ENCODE results near the gene DHX57.
"Not testable (repeated sequence)": the region's sequence is repeated elsewhere in the genome, so short reads cannot be mapped to it uniquely, and the experiment has no call there.

Gene DHX57

GRCh38 chr2:38794235-38794946 is 81.3 kb downstream of the DHX57 start:
- no peak for DNase-seq

GRCh38 chr2:38793511-38793910 is 82.2 kb downstream of the DHX57 start:
- DNase-seq = no peak

DNA sequence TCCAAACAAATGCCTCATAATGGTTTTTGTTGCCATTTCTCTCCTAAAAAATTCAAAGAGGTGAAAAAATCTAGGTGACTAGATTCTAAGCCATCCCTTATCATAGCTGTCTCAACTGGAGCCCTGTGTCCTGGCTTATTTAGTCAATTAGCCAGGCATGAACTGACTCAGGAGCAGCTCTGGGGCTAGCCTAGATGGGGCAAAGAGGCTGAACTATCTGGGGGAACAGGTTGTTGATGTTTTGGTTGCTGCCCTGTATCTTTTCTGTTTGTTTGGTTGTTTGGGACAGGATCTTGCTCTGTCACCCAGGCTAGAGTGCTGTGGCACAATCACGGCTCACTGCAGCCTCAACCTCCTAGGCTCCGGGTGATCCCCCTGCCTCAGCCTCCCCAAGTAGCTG is 83.0 kb downstream of the DHX57 start:
- DNase-seq = no peak

DNA sequence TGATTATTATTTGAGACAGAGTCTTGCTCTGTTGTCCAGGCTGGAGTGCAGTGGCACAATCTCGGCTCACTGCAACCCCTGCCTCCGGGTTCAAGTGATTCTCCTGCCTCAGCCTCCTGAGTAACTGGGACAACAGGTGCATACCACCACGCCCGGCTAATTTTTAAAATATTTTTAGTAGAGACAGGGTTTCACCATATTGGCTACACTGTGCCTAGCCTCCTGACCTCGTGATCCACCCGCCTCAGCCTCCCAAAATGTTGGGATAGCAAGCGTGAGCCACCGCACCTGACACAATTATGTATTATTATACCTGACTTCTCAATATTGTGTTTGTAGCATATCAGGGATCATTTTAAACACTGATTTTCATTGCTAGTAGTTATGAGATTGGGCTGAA is 83.4 kb downstream of the DHX57 start:
- not testable (repeated sequence) for DNase-seq

DNA sequence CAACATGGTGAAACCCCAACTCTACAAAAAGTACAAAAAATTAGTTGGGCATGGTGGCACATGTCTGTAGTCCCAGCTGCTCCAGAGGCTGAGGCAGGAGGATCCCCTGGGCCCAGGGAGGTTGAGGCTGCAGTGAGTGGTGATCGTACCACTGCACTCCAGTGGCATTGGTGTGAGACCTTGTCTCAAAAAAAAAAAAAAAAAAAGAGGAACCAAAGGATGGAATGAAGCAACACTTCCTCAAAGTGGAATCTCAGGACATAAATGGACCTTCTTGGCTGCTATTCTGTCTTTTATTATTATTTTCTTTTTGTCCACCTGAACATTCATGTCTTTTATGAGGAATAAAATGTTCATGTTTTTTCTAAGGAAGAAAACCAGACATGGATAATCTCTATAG is 84.0 kb downstream of the DHX57 start:
- no peak for DNase-seq

DNA sequence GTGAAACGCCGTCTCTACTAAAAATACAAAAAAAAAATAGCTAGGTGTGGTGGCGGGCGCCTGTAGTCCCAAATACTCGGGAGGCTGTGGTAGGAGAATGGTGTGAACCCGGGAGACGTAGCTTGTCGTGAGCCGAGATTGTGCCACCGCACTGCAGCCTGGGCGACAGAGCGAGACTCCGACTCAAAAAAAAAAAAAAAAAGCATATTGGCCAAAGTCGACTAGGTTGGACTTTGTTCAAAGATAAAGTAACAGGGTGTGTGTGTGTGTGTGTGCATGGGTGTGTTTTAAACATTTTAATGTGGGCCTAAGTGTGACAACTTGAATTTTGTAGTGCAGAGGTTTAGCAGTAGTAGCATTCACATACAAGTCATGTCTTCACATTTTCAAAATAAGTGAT is 86.0 kb downstream of the DHX57 start:
- no peak for DNase-seq

GRCh38 chr2:38788306-38788705 is 87.4 kb downstream of the DHX57 start:
- no peak for DNase-seq

DNA sequence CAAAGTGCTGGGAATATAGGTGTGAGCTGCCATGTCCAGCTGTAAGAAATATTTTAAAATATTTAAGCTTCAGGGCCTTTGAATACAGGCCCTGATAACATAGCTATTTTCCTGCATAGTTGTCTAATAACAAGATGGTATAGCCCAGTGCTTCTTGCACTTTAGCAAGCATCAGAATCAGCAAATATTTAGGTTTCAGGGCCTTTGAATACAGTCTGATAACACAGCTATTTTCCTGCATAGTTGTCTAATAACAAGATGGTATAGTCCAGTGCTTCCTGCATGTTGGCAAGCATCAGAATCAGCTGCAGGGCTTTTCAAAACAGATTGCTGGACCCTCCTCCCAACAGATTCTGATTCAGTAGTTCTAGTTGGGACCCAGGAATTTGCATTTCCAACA is 92.1 kb downstream of the DHX57 start:
- DNase-seq = no peak

GRCh38 chr2:38778687-38779082 is 97.0 kb downstream of the DHX57 start:
- no peak for DNase-seq

DNA sequence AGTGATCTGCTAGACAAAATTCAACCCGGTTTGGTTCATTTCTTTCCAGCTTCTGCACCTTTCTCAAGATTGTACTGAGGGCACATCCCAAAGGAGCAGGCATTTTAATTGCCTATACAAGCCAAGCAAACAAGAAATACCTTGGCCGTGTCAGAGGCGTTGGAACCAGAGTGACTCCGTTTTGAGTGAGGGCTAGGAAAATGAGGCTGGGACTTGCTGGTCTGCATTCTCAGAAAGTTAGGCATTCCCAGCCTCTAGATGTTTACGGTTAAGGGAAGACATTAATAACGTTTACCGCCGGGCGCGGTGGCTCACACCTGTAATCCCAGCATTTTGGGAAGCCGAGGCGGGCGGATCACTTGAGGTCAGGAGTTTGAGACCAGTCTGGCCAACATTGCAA is 99.2 kb downstream of the DHX57 start:
- no peak for DNase-seq

- no peak for DNase-seq
These were observed 99.9 kb downstream of the DHX57 start for GRCh38 chr2:38775921-38776225.

DNA sequence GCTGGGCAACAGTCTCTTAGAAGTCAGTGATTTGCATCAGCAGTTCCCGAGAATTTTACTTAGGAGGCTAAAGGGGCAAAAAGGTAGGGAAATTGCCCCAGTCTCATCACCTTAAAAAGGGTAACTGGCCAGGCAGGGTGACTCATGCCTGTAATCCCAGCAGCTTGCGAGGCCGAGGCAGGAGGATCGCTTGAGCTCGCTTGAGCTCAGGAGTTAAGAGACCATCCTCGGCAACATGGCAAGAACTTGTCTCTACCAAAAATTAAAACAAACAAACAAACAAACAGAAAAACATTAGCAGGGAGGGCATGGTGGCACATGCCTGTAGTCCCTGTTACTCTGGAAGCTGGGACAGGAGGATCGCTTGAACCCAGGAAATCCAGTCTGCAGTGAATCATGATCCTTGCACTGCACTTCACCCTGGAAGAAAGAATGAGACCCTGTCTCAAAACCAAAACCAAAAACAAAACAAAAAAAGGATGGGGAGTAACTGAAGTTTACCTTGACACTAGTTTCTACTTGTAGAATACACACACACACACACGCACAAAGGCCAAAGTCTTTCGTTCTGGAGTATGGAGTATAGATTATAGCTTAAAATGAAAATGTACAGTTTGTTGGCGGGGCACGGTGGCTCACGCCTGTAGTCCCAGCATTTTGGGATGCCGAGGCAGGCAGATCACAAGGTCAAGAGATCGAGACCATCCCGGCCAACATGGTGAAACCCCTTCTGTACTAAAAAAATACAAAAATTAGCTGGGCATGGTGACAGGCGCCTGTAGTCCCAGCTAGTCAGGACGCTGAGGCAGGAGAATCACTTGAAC is 100.4 kb downstream of the DHX57 start:
- no peak for DNase-seq

- DNase-seq = no peak
These were observed 104.1 kb downstream of the DHX57 start for GRCh38 chr2:38771632-38772031.

DNA sequence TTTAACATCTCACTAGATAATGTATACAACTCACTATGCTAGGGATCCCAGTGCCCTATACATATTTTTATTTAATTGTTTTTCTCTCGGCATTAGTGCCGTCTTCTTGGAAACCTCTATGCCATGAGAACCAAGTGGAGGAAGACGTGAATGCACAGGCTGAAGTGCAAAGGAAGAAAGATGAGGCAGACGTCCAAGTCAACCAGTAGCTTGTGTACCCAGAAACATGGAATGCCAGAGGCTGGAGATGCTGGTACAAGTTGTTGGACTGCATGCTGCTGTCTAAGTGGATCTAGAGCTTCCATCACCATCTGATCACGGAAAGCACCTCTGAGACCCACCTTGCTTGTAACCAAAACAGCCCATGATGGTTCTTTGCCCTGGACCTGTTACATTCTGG is 110.2 kb downstream of the DHX57 start:
- DNase-seq = no peak

- DNase-seq = no peak
These were observed 110.6 kb downstream of the DHX57 start for GRCh38 chr2:38765149-38765548.

GRCh38 chr2:38763728-38764127 is 112.0 kb downstream of the DHX57 start:
- no peak for DNase-seq

GRCh38 chr2:38763228-38763627 is 112.5 kb downstream of the DHX57 start:
- no peak for DNase-seq

- DNase-seq = not testable (repeated sequence)
These were observed 119.8 kb downstream of the DHX57 start for GRCh38 chr2:38755891-38756290.

DNA sequence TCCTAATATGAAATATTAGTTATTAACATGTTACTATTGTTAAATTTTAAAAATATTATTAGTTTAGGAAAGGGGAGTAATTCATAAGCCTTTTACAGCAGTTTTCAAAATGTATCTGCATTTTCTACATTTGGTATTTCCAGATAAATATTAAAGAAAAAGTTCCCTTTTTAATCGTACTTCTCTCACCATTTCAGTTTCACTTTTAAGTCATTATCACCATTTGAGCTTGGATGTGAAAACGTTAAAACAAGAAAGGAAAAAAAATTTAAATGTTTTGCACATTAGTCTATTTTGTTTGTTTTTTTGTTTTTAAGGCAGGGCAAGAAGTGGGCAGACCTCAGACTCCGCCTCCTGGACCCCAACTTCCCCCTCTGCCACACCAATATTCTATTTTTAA is 121.2 kb downstream of the DHX57 start:
- DNase-seq = no peak

DNA sequence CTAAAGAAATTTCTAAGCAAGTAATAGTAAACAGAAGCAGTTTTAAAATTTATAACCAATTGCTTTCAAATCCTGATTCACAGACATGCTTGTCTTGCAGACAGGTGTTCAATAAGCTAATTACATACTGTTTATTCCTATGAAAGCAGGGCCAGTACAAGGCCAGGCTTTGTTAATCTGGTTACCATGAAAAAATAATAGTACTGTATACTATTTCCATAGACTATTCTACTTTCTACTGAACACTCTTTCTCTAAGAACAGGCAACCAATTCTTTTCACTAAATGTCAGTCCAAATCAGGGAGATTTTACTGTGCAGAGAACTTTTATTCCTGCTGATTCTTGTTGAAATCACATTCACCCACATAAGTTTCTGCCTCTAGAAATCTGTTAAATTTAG is 121.7 kb downstream of the DHX57 start:
- DNase-seq = no peak

GRCh38 chr2:38751596-38752410 is 123.9 kb downstream of the DHX57 start:
- no peak for DNase-seq

DNA sequence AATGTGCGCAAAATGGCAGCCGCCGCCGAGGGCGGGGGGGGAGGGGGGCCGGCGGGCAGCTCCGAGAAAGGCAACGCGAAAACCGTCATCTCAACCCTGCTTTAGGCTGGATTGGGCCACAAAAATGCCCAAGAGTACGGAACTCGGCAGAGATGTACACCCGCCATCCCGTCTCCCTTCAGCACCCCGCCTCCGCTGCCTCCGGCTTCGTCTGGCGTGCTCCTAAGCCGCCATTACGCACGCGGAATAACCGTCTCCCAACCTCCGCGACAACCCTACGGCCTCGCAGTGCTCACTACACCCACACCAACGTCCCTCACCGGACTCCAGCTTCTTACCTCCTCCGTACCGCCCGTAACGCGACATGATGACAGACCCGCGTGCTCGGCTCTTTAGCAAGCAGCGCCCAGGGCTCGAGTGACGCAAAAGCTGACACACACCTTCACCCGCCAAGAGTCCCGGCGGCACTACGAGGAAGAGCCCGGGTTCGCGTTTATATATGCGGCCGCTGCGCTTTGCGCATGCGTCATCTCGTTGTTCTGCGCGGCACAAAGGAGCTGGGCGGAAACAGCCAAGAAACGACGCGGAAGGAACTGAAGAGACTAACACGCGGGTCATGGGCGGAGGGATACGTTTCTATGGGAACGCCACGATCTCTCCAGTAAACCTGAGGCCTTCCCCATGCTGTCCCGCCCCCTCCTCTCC is 124.7 kb downstream of the DHX57 start, which contains the start of gene SRSF7:
SRSF7 (minus strand) TSS at position 471 of the 705 bp plus-strand sequence; CDS start at position 366, 105 bp downstream.
- peak; percentile 97 for DNase-seq

Data from effector CD4-positive, alpha-beta T cell (primary cell).